Peyer's patch (tissue), 4 donors: Measurements from ENCODE around the gene PSMC3IP. TPM values are rescaled to one million over a fixed set of nuclear protein-coding genes. Genes with fewer than 3 reads are reported as not detected.

Experiments used
- DNase-seq, 3 donors: peaks; one replicate each; pipeline ENCODE4 v3.0.0-alpha.2; 2017 to 2019
- H3K27ac ChIP-seq, 4 donors: fragments of 200-600 bp; sonication (generic); one replicate each; pipeline ENCODE4 v1.5.1; 2016 to 2019
- H3K27me3 ChIP-seq, 2 donors: fragments of 200-600 bp; sonication (generic); one replicate each; pipeline ENCODE4 v1.5.1; 2019
- H3K36me3 ChIP-seq, 3 donors: fragments of 200-600 bp; sonication (generic); one replicate each; pipeline ENCODE4 v1.5.1; 2016 to 2019
- H3K4me1 ChIP-seq, 4 donors: fragments of 200-600 bp; sonication (generic); one replicate each; pipeline ENCODE4 v1.5.1; 2016 to 2019
- H3K4me3 ChIP-seq, 4 donors: fragments of 200-600 bp; sonication (generic); 1 replicate in 3 of 4; 2 replicates in 1 of 4; pipeline ENCODE4 v1.5.1; 2016 to 2019; ENCODE audit warnings: mild to moderate bottlenecking in 1 of 4
- H3K9me3 ChIP-seq, 4 donors: fragments of 200-600 bp; sonication (generic); one replicate each; pipeline ENCODE4 v1.5.1; 2016 to 2019; ENCODE audit warnings: mild to moderate bottlenecking in 1 of 4
- POLR2A ChIP-seq, 2 donors: fragments of 450-650 bp; IDR thresholded peaks; one replicate each; pipeline ENCODE4 v1.5.1; 2017; ENCODE audit warnings: antibody characterized with exemption in 2 of 2, mild to moderate bottlenecking in 2 of 2, moderate library complexity in 2 of 2
- total RNA-seq, 4 donors: library from RNA; depleted of rRNA; stranded (reverse); fragments of >200 nt; gene quantifications; one replicate each; pipeline ENCODE4 v1.1.0, GENCODE V29; 2016
- TF ChIP-seq, protein P1 (sequence below), 6 experiments: fragments of 450-650 bp in 4 of 6; fragments of 200-600 bp in 2 of 6; sonication (generic) in 1 of 6; IDR thresholded peaks; one replicate each; pipeline ENCODE4 v1.5.1; 2017 to 2019; ENCODE audit warnings: antibody characterized with exemption in 6 of 6, mild to moderate bottlenecking in 3 of 6, moderate library complexity in 1 of 6

PSMC3IP gene
- total RNA-seq, 4 donors from 2014 or later = 1.2 to 1.5 TPM; not detected in 2

DNA sequence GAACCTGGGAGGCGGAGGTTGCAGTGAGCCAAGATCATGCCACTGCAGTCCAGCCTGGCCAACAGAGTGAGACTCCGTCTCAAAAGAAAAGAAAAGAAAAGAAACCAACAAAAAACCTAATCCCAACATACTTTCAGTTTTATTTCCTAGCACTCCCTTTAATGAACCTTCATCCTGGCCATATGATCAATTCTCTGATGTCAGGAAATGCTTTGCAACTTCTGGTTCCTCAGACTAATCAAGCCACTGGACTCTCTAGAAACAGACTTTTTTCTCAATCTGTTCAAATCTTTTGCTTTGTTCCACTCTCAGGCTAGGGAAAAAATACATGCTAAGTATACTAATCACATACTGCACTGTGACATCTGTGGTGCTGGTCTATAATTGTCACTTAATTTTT is 13.4 kb upstream of the PSMC3IP start:
- peaks cover 0 to 11% (median 0%) of the 10 kb centered on the region in 4 donors for H3K4me1 ChIP-seq
- no peak overlapping the region for H3K4me3 ChIP-seq
- TF ChIP-seq, protein P1, sequence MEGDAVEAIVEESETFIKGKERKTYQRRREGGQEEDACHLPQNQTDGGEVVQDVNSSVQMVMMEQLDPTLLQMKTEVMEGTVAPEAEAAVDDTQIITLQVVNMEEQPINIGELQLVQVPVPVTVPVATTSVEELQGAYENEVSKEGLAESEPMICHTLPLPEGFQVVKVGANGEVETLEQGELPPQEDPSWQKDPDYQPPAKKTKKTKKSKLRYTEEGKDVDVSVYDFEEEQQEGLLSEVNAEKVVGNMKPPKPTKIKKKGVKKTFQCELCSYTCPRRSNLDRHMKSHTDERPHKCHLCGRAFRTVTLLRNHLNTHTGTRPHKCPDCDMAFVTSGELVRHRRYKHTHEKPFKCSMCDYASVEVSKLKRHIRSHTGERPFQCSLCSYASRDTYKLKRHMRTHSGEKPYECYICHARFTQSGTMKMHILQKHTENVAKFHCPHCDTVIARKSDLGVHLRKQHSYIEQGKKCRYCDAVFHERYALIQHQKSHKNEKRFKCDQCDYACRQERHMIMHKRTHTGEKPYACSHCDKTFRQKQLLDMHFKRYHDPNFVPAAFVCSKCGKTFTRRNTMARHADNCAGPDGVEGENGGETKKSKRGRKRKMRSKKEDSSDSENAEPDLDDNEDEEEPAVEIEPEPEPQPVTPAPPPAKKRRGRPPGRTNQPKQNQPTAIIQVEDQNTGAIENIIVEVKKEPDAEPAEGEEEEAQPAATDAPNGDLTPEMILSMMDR (IDR thresholded peaks at IDR 0.05) = no peak
- no peak for TF ChIP-seq POLR2A (IDR thresholded peaks at IDR 0.05)
- peaks cover 0 to 66% (median 0%) of the 10 kb centered on the region in 3 donors for H3K36me3 ChIP-seq
- DNase-seq = no peak
- no peaks in the 10 kb centered on the region for H3K27me3 ChIP-seq
- H3K27ac ChIP-seq = no peak overlapping the region
- no peaks in the 10 kb centered on the region for H3K9me3 ChIP-seq

DNA sequence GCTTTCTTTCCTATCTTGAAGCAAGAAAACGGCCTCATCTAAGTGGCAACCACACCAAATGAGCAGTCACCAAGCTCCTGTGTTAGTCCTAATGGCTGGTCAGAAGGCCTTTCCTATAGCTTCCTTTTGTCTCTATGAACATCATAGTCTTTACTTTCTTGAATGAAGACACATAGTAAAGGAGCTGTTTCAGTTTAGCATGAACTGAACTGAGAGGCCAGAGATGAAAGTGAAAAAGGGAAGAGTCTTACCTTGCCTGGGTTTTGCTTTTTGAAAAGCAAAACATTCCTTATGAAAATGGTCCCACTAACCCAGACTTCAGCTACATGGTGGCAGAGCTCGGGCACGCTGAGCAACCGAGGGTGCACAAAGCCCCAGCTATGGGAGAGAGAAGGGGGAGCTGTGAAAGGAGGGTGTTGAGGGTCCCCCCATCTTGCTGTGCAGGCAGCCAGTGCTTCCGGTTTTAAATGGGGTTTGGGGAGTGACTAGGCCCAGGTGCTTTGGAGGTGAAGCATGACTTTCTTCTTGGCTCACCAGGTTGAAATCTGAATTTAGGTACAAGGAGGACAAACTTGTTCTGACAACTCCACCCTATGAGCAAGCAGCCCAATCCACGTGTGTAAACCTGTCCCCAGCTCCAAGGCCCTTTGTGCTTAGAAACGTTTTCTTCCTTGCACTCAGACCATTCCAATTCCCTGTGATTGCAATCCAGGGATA is 9.1 kb upstream of the PSMC3IP start:
- Histone ChIP-seq H3K27me3 (no peaks in the 10 kb centered on the region), H3K9me3 (no peaks in the 10 kb centered on the region), H3K27ac (peak overlapping the region in 1 of 4 donors; percentile 61), H3K36me3 (peaks cover 0 to 95% (median 3%) of the 10 kb centered on the region in 3 donors), H3K4me1 (peaks cover 0 to 11% (median 0%) of the 10 kb centered on the region in 4 donors), H3K4me3 (no peak overlapping the region)
- DNase-seq = peak in 2 of 3 donors; percentile 34 to 49
- no peak for TF ChIP-seq POLR2A (IDR thresholded peaks at IDR 0.05)
- TF ChIP-seq, protein P1 (IDR thresholded peaks at IDR 0.05) = no peak

DNA sequence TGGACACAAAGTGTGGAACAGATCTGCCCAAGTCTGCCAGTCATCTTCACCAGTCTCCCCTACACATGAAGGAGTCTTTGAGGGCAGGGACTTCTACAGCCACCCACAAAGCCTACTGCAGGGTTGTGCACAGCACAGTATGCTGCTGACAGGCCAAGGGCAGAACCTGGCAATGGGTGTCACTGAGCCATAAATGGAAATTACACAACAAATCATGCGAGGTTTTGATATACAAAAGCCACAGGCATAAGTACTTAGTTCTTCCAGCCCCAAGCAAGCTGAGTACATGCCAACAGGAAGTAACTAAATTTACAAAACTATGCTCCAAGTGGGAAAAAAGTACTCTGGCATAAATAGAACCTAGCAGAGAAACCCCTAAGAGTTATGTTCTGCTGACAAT is 7.8 kb upstream of the PSMC3IP start:
- peak in 1 of 3 donors; percentile 34 for DNase-seq
- Histone ChIP-seq H3K27me3 (no peaks in the 10 kb centered on the region), H3K9me3 (no peaks in the 10 kb centered on the region), H3K27ac (peak overlapping the region in 2 of 4 donors; percentile 2 to 5), H3K36me3 (peaks cover 0 to 89% (median 3%) of the 10 kb centered on the region in 3 donors), H3K4me1 (peaks cover 0 to 11% (median 0%) of the 10 kb centered on the region in 4 donors), H3K4me3 (no peak overlapping the region)
- no peak for TF ChIP-seq POLR2A (IDR thresholded peaks at IDR 0.05)
- TF ChIP-seq, protein P1 (IDR thresholded peaks at IDR 0.05) = no peak

DNA sequence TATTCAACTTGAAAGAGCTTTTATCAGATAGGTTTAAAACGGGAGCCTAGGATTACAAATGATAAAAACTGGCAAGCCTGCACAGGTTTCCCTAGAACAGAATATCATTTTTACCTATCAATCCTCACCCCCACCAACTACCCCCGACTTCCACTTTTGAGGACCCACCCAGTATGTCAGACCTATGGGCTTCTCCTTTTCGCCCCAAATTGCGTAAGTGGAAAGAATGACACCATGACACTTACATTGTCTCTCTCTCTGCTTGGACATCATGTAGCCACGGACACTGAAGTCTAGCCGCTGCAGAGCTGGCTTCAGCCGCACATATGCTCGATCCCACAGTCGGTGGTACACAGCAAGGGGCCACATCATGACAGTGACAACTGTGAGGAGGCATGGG is 7.4 kb upstream of the PSMC3IP start:
- Histone ChIP-seq H3K9me3 (no peaks in the 10 kb centered on the region), H3K4me1 (peaks cover 0 to 11% (median 0%) of the 10 kb centered on the region in 4 donors), H3K27ac (peak overlapping the region in 2 of 4 donors; percentile 2 to 5), H3K27me3 (no peaks in the 10 kb centered on the region), H3K36me3 (peaks cover 0 to 88% (median 3%) of the 10 kb centered on the region in 3 donors), H3K4me3 (no peak overlapping the region)
- peak in 1 of 3 donors; percentile 23 for DNase-seq
- TF ChIP-seq, protein P1 (IDR thresholded peaks at IDR 0.05) = no peak
- TF ChIP-seq POLR2A (IDR thresholded peaks at IDR 0.05) = no peak

DNA sequence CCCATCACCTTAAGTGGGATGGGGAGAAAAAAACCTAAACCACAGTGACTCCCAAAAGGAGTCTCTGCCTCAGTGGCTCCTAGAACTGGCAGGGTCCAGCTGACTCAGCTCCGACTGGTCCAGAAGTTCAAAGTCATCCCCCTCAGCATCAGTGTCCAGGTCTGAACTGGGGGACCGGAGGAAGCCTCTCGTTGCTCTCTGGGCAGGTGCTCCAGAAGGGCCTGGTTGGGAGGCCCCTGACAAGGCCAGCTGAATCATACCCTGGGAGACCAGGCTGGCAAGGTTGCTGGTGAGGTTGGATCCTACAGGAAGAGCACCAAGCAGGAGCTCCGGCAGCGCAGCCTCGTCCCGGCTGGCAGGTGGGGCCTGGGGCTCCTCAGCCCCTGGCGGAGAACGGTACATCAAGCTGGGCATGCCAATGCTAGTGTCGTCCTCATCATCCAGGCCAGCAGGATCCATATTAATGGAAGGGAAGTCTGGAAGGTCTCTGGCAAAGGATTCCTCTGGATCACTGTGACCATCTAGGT is 4.3 kb upstream of the PSMC3IP start:
- peak in 1 of 3 donors; percentile 30 for DNase-seq
- TF ChIP-seq, protein P1 (IDR thresholded peaks at IDR 0.05) = no peak
- no peak for TF ChIP-seq POLR2A (IDR thresholded peaks at IDR 0.05)
- Histone ChIP-seq H3K4me1 (peaks cover 0 to 17% (median 7%) of the 10 kb centered on the region in 4 donors), H3K27me3 (no peaks in the 10 kb centered on the region), H3K4me3 (no peak overlapping the region), H3K36me3 (peaks cover 0 to 63% (median 3%) of the 10 kb centered on the region in 3 donors), H3K27ac (no peak overlapping the region), H3K9me3 (no peaks in the 10 kb centered on the region)
